Effector memory CD4-positive, alpha-beta T cell (primary cell): ENCODE results near the gene ETDB.
"Not testable (repeated sequence)": the region's sequence is repeated elsewhere in the genome, so short reads cannot be mapped to it uniquely, and the experiment has no call there.

Source experiments
- DNase-seq, 3 donors: peaks; one replicate each; pipeline ENCODE4 v3.0.0-alpha.2; 2020
- H3K27ac ChIP-seq: 2 replicates; pipeline ENCODE4 v1.7.0; 2013; ENCODE audit warnings: mild to moderate bottlenecking, low read length, moderate library complexity; ENCODE audit not compliant: insufficient read depth, poor library complexity, severe bottlenecking
- H3K27me3 ChIP-seq: replicated peaks from 2 replicates; pipeline ENCODE4 v1.7.0; 2013; ENCODE audit warnings: mild to moderate bottlenecking, low read length; ENCODE audit not compliant: insufficient read depth, control insufficient read depth, poor library complexity, severe bottlenecking
- H3K36me3 ChIP-seq: 2 replicates; pipeline ENCODE4 v1.7.0; 2013; ENCODE audit warnings: mild to moderate bottlenecking, low read length, moderate library complexity; ENCODE audit not compliant: control insufficient read depth, insufficient read depth
- H3K4me1 ChIP-seq: 2 replicates; pipeline ENCODE4 v1.7.0; 2013; ENCODE audit warnings: low read length, mild to moderate bottlenecking; ENCODE audit not compliant: control insufficient read depth, insufficient read depth, poor library complexity, severe bottlenecking
- H3K4me3 ChIP-seq: 2 replicates; pipeline ENCODE4 v1.7.0; 2013; ENCODE audit warnings: low read length, low read depth, mild to moderate bottlenecking; ENCODE audit not compliant: insufficient read depth, poor library complexity, severe bottlenecking
- H3K9me3 ChIP-seq: 2 replicates; pipeline ENCODE4 v1.7.0; 2013; ENCODE audit warnings: mild to moderate bottlenecking, low read length, moderate library complexity; ENCODE audit not compliant: control insufficient read depth
- total RNA-seq, 3 donors: gene quantifications; one replicate each; lab custom pipeline; 2026; lab: John Stamatoyannopoulos, UW

The ETDB gene
- total RNA-seq = 0 reads per million in 3 donors

GRCh38 chrX:135120056-135120576 is at the start of gene ETDB:
TSS of gene ETDB (minus strand) at chrX:135120526. CDS start at chrX:135119261, 1,265 bp downstream.
- H3K36me3 ChIP-seq, H3K27ac ChIP-seq, DNase-seq, H3K4me3 ChIP-seq, H3K4me1 ChIP-seq, H3K27me3 ChIP-seq, H3K9me3 ChIP-seq: not testable (repeated sequence)

- H3K9me3 ChIP-seq, H3K4me1 ChIP-seq, DNase-seq, H3K27ac ChIP-seq, H3K36me3 ChIP-seq, H3K4me3 ChIP-seq, H3K27me3 ChIP-seq: not testable (repeated sequence)
Observed at GRCh38 chrX:135169534-135169933, 49.2 kb upstream of the ETDB start.

GRCh38 chrX:135168486-135168885 is 48.2 kb upstream of the ETDB start:
- Histone ChIP-seq H3K4me3 (no peak overlapping the region), H3K4me1 (no peaks in the 10 kb centered on the region), H3K36me3 (no peaks in the 10 kb centered on the region), H3K27me3 (no peaks in the 10 kb centered on the region), H3K9me3 (no peaks in the 10 kb centered on the region), H3K27ac (no peak overlapping the region)
- no peak for DNase-seq

- not testable (repeated sequence) for H3K4me1 ChIP-seq, DNase-seq, H3K27ac ChIP-seq, H3K4me3 ChIP-seq, H3K9me3 ChIP-seq, H3K27me3 ChIP-seq, H3K36me3 ChIP-seq
Observed at GRCh38 chrX:135154688-135155087, 34.4 kb upstream of the ETDB start.

- H3K4me1 ChIP-seq, DNase-seq, H3K4me3 ChIP-seq: not testable (repeated sequence)
Observed at GRCh38 chrX:135126145-135126544, 5.8 kb upstream of the ETDB start.

GRCh38 chrX:135116064-135116463 is 4.3 kb downstream of the ETDB start:
- not testable (repeated sequence) for H3K4me3 ChIP-seq, H3K4me1 ChIP-seq, H3K27ac ChIP-seq, H3K9me3 ChIP-seq, DNase-seq, H3K27me3 ChIP-seq, H3K36me3 ChIP-seq

More at GRCh38 chrX:135126145-135126544, 5.8 kb upstream of the ETDB start:
- not testable (repeated sequence) for H3K27ac ChIP-seq, H3K27me3 ChIP-seq, H3K36me3 ChIP-seq, H3K9me3 ChIP-seq

GRCh38 chrX:135114392-135114791 is 5.9 kb downstream of the ETDB start:
- DNase-seq = no peak
- H3K4me3 ChIP-seq = no peak overlapping the region
- H3K27ac ChIP-seq = no peak overlapping the region
- no peaks in the 10 kb centered on the region for H3K36me3 ChIP-seq
- H3K9me3 ChIP-seq = no peaks in the 10 kb centered on the region
- no peaks in the 10 kb centered on the region for H3K4me1 ChIP-seq
- H3K27me3 ChIP-seq = peaks cover 5% of the 10 kb centered on the region

- no peaks in the 10 kb centered on the region for H3K9me3 ChIP-seq
- DNase-seq = no peak
- no peaks in the 10 kb centered on the region for H3K4me1 ChIP-seq
- no peaks in the 10 kb centered on the region for H3K36me3 ChIP-seq
- H3K4me3 ChIP-seq = no peak overlapping the region
- no peak overlapping the region for H3K27ac ChIP-seq
- H3K27me3 ChIP-seq = peaks cover 5% of the 10 kb centered on the region
Observed at GRCh38 chrX:135112743-135113142, 7.6 kb downstream of the ETDB start.

- H3K9me3 ChIP-seq = no peaks in the 10 kb centered on the region
- H3K27me3 ChIP-seq = peaks cover 5% of the 10 kb centered on the region
- no peaks in the 10 kb centered on the region for H3K4me1 ChIP-seq
- H3K4me3 ChIP-seq = no peak overlapping the region
- no peaks in the 10 kb centered on the region for H3K36me3 ChIP-seq
- no peak overlapping the region for H3K27ac ChIP-seq
- DNase-seq = no peak
Observed at GRCh38 chrX:135112096-135112729, 8.1 kb downstream of the ETDB start.

GRCh38 chrX:135109554-135109953 is 10.8 kb downstream of the ETDB start:
- Histone ChIP-seq H3K27ac (no peak overlapping the region), H3K4me1 (no peaks in the 10 kb centered on the region), H3K36me3 (no peaks in the 10 kb centered on the region), H3K9me3 (no peaks in the 10 kb centered on the region), H3K27me3 (peaks cover 5% of the 10 kb centered on the region), H3K4me3 (no peak overlapping the region)
- no peak for DNase-seq
